Stimulated activated CD8-positive, alpha-beta memory T cell treated with anti-CD3 and anti-CD28 coated beads, Interleukin-2, amount 100 ng/mL, for 48 hours (primary cell): Measurements from ENCODE around the gene ZSWIM7.

Source experiments
- DNase-seq, 2 donors: peaks; one replicate each; pipeline ENCODE4 v3.0.0-alpha.2; 2020; ENCODE audit warnings: low read depth in 2 of 2

Gene ZSWIM7, protein sequence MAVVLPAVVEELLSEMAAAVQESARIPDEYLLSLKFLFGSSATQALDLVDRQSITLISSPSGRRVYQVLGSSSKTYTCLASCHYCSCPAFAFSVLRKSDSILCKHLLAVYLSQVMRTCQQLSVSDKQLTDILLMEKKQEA

DNA sequence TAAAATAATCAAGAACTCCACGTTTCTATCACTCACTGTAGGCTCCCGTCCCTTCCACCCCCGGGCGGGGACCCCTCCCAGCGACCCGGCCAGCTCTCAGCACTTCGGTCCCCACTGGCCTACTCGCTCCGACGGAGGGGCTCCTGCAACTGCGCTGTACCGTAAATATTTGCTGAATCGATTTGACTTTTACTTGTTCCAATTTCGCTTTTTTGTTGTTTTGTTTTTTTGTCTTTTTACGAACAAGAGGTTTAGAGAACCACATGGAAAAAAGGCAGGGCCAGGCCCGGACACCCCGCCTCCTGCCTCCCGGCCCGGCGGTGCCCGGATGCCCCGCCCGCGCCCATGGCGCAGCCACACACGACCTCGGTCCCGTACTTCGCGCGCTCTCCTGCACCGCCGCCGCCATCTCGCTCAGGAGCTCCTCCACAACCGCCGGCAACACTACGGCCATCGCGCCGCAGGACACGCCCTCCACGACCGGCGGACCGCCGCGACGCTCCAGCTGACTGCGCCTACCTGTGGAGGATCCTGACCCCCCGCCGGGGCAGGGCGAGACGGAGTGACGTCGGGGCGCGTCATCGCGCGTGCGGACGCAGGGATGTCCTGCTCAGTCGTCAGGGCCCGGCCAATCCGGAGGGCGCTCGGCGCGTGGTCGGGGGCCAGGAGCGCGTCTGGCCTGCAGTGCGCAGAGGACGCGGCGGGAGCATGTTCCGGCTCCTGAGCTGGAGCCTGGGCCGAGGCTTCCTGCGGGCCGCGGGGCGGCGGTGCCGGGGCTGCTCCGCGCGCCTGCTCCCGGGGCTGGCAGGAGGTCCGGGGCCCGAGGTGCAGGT is at the start of gene ZSWIM7, which contains the start of gene TTC19:
Gene ZSWIM7, minus strand, starts transcription at position 564 of the 833 bp plus-strand sequence. Its CDS starts 110 bp downstream, at position 454.
Gene TTC19, plus strand, starts transcription at position 684 of the 833 bp plus-strand sequence. Its CDS starts 25 bp downstream, at position 709.
- DNase-seq: peak; percentile 94 to 96

DNA sequence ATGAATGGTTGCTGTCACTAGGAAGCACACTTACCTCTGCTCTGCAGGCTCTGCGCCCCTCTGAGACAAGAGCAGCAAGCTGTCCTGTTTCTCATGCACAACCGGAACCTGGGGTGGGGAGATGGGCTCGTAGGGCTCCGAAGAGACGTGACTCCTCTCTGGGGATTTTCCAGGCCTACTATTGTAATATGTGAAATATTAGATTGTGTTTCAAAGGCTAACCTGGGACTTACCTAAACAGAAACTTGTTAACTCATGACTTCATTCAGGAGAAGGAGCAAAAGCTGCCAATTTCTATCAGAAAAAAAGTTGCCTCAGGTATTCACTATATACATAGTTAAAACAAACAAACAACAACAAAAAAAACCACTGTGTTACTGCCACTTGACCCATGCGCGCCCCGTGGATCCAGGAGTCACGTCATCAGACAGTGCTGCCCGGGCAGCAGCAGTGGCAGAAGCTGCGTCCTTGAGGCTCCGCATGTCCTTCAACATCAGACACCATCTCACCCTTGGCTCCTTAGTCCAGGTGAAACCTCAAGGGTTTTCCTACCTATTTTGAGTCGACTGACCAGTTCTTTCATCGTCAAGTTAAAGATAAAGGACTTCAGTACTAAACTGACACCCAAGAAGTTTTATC is 49.4 kb upstream of the ZSWIM7 start:
- no peak for DNase-seq

DNA sequence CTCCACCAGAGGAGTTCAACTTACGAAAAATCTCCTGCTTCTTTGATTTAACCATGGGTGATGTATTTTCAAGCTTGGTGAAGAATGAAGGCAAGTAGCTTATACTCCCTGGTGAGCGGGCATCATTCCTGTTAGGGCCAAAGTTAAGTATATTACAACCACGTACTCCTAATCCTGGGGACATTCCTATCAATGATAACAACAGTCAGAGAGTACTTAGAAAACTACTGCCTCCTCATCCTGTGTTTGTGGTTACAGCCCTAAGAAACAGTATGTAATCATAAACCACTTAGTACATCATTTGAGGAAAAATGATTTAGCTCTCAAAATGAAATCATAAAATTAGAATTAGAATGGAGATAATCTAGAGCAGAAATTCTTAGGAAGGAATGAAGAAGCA is 47.5 kb upstream of the ZSWIM7 start:
- DNase-seq: no peak

DNA sequence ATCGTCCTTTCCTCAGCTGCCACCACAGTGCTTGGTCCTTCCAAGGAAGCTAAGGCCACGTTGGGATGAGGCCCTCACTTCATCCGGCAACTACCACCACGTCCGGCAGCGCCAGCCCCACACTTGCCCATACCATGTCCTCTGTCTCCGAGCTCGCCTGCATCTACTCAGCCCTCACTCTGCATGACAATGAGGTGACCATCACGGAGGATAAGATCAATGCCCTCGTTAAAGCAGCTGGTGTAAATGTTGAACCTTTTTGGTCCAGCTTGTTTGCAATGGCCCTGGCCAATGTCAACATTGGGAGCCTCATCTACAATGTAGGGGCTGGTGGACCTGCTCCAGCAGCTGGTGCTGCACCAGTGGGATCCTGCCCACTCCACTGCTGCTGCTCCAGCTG is 45.0 kb upstream of the ZSWIM7 start:
- no peak for DNase-seq

DNA sequence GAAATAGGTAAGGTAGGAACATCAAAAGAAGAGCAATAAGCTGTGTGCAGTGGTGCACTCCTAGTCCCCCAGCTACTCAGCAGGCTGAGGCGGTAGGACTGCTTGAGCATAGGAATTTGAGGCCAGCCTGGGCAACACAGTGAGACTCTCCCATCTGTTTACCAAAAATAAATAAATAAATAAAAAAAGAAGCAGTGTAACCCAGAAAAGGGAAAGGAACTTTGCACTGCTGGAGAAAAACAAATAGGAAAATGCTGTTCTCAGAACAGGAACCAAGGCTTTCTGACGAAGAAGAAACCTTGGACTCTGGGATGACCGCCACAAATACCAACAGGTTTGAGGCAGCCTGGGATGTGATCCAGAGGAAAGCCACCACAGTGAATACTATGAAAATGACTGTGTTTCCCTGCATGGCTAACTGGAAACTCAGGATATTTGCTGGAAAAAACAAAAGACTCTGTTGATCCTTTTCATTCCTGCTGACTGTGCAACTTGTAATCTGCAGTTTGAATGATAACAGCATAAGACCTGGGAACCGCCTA is 41.3 kb upstream of the ZSWIM7 start:
- DNase-seq: no peak

DNA sequence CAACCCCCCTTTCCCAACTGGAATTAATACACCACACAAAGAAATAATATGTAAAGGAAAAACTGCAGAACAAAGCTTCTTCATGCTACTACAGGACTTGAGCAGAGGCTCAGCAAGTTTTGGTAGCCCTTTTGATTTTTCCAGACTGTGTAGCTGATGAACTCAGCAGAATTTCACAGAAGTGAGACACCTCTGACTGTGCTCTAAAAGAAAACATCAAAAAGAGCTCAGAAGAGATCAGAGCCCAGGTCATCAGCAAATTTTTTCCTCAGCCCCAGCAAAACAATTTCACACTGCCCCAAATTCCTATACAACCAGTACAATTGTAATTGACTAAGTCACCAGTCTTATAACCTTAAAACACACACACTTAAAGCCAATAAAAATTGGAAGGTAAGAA is 38.1 kb upstream of the ZSWIM7 start:
- no peak for DNase-seq

DNA sequence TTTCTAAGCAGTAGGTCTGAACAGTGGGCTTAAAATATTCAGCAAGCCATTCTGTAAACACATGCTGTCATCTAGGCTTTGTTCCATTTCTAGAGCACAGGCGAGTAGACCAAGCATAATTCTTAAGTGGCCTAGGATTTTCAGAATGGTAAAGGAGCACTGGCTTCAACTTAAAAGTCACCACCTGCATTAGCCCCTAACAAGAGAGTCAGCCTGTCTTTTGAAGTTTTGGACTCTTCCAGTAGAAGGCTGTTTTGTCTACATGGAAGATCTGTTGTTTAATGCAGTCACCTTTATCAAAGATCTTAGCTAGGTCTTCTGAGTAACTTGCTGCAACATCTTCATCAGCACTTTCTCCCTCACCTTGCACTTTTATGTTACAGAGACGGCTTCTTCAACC is 36.8 kb upstream of the ZSWIM7 start:
- no peak for DNase-seq

DNA sequence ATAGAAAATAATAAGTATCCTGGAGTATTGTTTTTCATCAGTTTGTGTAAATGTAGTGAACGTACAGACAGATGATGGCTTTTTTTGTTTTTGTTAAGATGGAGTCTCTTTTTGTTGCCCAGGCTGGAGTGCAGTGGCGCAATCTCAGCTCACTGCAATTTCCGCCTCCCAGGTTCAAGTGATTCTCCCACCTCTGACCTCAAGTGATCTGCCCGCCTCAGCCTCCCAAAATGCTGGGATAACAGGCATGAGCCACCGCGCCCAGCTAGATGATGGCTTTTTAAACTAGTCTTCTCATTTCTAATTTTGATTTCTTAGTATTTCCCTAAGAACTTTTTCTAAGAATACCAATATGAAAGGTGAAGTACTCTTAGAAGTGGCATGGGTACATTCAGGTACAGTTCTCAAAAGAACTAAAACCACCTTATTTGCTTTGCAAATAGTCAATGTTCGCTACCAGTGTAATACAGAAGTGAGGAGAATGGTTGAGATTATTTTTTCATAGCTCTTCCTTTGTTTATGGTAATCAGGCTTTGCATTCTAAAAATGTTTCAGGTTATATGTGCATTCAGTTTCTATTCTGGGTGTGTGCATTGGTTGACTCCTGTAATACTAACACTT is 34.3 kb upstream of the ZSWIM7 start:
- no peak for DNase-seq

DNA sequence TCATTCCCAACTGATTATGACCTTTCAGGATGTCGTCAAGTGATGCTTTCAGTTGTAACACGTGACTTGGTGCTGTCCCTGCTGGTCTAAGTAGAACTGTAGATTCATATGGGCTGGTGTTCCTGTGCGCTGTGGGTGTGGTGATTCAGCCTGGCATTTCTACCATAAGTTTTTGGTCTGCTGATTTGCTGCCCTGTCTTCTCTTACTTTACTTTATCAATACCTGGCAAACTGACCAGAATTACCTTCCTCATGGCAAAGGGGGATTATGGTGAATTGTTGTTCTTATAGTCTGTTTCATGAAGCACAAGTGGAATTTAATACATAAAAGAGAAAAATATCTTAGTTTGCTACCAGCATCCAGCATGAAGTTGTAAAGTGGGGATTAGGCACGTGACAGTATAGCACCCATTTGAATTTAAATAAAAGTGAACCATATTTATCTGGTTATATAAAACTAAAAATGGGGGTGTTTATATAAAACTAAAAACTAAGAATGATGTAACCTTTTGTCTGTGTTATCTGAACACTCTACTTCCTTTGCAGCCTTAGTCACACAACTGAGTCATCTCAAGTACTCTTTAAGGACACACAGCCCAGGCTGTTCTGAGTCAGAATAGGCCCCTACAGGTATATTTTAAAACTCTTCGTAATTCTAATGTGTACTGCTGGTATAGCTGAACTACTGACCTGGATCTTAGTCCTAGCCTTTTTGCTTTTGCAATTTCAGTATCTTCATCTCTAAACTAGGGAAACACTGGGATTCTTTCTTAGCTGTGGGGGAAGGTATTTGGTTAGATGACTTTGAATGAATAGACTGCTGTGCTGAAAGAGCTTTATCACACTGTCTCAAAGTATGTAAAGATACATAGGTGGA is 28.4 kb upstream of the ZSWIM7 start:
- DNase-seq: peak; percentile 17 to 34

DNA sequence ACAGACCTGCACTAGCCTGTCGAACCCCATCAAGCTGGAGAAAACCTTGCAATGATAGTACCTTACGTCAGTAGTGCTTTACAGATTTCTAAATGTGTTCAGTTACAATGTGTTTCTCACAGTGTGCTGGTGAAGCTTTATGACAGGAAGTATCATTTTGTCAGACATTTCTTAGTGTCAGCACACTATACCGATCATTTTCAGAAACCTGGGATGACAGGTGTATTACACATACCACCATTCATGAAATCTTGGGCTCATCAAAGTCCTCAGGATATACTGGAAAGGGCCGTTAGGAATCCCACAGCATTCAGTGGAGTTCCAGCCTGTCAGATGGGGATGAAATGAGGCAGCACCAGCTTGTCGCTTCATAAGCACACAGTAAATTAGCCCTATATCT is 27.4 kb upstream of the ZSWIM7 start:
- DNase-seq: no peak

DNA sequence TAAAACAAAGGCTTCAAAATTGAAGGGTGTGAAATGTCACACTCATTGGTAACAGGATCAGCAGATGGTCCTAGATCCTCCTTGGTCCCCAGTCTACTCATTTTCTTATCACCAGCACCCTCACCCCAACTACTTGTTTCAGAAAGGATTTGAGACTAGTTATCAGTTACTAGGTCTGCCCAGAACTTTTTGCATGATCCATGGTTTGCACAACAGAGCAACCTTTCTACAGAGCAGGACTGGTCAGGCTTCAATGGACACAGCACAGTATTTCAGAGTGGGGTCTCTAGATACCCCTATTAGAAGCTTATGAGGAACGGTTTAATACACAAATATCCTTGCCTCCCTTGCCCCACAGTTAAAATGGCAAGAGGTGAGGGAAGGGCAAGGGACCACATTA is 25.7 kb upstream of the ZSWIM7 start:
- DNase-seq: no peak

DNA sequence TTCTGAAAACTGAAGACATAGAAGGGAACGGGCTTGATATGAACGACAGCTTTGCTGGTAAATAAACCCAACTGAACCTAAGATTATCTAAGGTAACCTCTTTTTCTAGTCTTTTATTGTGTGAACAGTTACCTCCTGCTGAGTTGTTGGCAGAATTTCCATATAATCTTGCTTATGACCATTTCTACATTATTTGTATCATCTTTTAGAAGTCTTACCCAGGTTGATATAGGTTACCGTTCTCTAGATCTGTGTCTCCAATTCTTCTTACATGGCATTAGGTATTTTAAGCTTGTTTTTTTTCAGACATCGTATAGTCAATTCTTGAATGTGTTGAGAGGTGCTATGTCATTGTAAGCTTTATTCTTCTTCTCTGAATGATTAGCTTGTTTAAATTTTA is 24.4 kb upstream of the ZSWIM7 start:
- no peak for DNase-seq

DNA sequence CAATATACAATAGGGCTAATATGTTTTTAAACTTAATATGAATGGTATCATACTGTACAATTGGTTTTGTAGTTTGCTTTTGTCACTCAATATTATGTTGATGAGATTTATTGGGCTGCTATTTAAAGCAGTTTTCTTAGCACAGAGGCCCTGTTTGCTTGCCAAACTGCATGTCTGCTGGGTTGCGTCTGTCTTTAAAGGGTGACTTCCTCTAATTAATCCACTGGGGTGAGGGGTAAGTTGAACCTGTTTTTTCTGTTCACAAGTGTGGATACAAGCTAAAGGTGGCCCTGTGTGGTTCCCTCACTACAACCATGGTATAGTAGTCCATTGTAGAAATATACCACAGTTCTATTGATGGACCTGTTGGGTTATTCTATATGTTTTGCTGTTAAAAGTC is 19.8 kb upstream of the ZSWIM7 start:
- DNase-seq: no peak

DNA sequence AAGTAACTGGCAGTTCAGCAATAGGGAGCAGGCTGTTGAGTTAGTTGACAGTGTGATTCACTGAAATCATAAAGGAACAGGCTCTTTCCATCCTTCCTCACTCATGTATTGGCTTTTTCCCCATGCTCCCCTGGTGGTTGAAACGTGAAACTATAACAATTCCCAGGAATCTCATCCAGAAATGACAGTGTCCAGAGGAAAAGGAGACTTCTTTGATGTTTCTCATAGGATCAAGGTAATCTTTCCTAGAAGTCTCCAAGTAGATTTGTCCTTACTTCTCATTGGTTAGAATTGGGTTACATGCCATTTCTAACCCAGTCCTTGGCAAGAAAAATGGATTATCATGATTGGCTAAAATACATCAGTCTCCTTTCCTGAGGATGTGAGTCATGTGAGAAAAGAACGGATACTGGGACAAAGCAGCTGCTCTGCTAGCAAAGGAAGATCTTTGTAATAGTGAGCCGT is 14.5 kb upstream of the ZSWIM7 start:
- DNase-seq: no peak

DNA sequence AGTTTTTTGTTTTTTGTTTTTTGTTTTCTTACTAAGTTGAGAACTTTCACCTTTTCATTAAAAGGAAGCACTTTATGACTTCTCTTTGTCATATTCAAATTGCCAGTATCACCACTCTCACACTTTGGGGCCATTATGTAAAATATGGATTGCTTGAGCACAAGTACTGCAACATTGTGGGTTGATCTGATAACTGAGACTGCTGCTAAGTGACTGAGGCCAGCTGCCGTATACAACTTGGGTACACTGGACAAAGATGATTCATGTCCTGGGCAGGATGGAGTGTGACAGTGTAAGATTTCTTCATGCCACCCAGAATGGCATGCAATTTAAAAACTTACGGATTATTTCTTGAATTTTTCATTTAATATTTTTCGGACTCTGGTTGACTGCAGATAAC is 7.9 kb upstream of the ZSWIM7 start:
- DNase-seq: no peak

DNA sequence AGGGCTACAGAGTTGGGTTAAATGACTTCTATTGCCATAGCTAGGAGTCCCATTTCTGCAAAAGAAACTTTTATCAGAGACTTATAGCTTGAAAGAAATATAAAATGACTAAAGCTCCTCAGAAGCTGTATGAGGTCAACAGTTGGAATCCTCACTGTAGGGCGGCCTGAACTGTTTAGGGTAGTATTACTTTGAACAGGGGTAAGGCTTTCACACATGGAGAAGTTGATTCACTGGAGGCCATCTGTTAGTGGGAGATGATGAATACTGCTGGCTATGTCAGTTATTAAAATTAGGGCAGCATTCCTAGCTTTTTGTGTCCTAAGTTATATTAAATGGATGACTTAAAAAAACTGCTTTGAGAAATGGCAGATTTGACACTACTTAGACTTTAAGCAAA is 6.1 kb upstream of the ZSWIM7 start:
- DNase-seq: no peak

DNA sequence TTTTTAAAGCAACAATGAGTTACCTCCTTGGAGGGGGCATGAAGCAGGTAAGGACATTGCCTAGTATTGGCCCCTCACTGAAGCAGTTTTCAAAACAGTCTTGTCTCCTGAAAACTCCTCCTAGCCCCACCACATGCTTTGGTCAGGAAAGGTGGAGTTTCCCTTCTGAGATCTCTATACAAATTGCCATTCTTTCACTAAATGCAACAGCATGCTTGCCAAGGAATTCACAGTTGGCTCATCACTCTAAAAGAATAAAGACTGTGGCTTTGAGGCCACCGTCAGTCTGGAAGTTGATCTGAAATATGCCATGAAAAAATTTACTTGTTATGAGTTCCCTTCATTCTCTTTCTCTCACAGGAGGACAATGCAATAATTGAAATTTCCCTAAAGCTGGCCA is 4.3 kb upstream of the ZSWIM7 start:
- DNase-seq: no peak

DNA sequence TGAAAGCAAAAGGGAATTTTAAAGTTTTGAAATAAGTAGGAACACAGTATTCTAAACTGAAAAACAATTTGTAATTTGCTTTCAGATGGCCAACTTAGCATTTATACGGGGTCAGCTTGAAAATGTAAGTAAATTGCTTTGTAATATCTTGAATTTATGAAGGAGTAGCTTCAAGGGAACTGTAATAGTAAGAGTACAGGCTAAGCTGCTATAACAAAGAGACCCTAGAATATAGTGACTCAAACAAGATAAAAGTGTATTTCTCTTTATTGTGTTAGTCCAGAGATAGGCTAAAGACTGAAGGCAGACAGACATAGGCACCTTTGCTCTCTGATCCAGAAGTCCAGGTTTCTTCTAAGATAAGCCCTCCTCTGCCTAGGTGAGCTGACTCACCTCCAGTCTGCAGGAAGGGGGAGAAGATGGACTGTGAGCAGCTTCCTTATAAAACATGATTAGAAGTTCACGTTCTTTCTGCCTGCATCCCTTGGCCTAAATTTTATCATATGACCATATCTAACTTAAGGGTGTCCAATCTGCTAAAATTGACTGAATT is 3.3 kb upstream of the ZSWIM7 start:
- DNase-seq: no peak

DNA sequence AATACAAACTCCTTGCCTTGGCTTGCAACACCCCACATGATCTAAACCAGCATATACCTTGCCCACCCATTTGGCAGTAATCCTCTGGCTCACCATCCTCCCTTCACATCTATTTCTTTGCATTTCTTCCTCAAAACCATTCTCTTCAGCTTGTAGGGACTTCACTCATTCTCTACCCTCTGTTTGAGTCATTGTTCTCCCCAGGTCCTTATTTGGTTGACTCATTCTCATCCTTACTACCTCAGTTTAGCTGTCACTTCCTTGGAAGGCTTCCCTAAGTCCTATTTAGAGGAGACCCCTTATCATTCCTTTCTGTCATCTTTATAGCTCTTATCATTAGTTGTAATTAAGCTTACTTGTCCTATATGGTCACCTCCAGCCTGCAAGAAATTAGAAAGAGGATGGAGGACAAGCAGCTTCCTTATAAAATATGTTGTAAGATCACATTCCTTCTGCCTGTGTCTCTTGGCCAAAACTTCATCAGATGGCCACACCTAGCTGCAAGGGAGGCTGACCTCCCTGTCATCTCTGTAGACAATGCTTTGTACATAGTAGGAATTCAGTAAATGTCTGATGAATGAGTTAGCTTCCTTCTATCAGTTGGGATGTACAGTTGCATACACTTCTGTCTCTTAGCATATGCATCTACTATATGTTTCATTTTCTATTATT is 1.9 kb upstream of the ZSWIM7 start:
- no peak for DNase-seq
